HEK293 (cell line): Measurements from ENCODE around the gene PPP2CA.

Experiments
- GLIS1 ChIP-seq: fragments of 450-650 bp; formaldehyde crosslinking; IDR thresholded peaks from 2 replicates; pipeline ENCODE4 v1.5.1; 2016; ENCODE audit warnings: missing biosample characterization, missing genetic modification characterization
- MEIS1 ChIP-seq: sonication (generic); formaldehyde crosslinking; IDR thresholded peaks from 2 replicates; pipeline ENCODE4 v1.8.1; 2022; ENCODE audit warnings: missing genetic modification reagents, mild to moderate bottlenecking, borderline replicate concordance
- SCRT1 ChIP-seq: fragments of 450-650 bp; formaldehyde crosslinking; IDR thresholded peaks from 2 replicates; pipeline ENCODE4 v1.5.1; 2016; ENCODE audit warnings: missing biosample characterization, missing genetic modification characterization, borderline replicate concordance
- YY1 ChIP-seq: fragments of 450-650 bp; formaldehyde crosslinking; IDR thresholded peaks from 2 replicates; pipeline ENCODE4 v1.5.1; 2018; ENCODE audit warnings: missing biosample characterization, missing genetic modification characterization
- ZNF274 ChIP-seq, 2 experiments: fragments of 200-500 bp in 1 of 2; fragments of 450-650 bp in 1 of 2; sonication (Bioruptor generic) in 1 of 2; formaldehyde crosslinking in 1 of 2; IDR thresholded peaks; 2 replicates each; pipeline versions ENCODE4 v1.5.1 to v1.6.1; 2014 to 2016; ENCODE audit warnings: borderline replicate concordance in 1 of 2, inconsistent platforms in 1 of 2, low read length in 1 of 2, missing biosample characterization in 1 of 2, missing genetic modification characterization in 1 of 2
- ZNF549 ChIP-seq: fragments of 450-650 bp; IDR thresholded peaks from 2 replicates; pipeline ENCODE4 v1.5.1; 2018; ENCODE audit warnings: missing biosample characterization, missing genetic modification characterization, mild to moderate bottlenecking, inconsistent platforms, moderate library complexity
- ZNF629 ChIP-seq: fragments of 450-650 bp; formaldehyde crosslinking; IDR thresholded peaks from 2 replicates; pipeline ENCODE4 v1.5.1; 2017; ENCODE audit warnings: missing biosample characterization, missing genetic modification characterization
- TF ChIP-seq, protein P1 (sequence below): fragments of 450-650 bp; formaldehyde crosslinking; IDR thresholded peaks from 2 replicates; pipeline ENCODE4 v1.5.1; 2016; ENCODE audit warnings: missing biosample characterization, missing genetic modification characterization
- TF ChIP-seq, protein P2 (sequence below): fragments of 450-650 bp; formaldehyde crosslinking; IDR thresholded peaks from 2 replicates; pipeline ENCODE4 v1.5.1; 2016; ENCODE audit warnings: missing biosample characterization, missing genetic modification characterization
- TF ChIP-seq, protein P3 (sequence below): fragments of 450-650 bp; formaldehyde crosslinking; IDR thresholded peaks from 2 replicates; pipeline ENCODE4 v1.5.1; 2016; ENCODE audit warnings: missing biosample characterization, missing genetic modification characterization
- TF ChIP-seq, protein P4 (sequence below): fragments of 450-650 bp; formaldehyde crosslinking; IDR thresholded peaks from 2 replicates; pipeline ENCODE4 v1.5.1; 2016; ENCODE audit warnings: missing biosample characterization, missing genetic modification characterization
- TF ChIP-seq, protein P5 (sequence below): fragments of 450-650 bp; formaldehyde crosslinking; IDR thresholded peaks from 2 replicates; pipeline ENCODE4 v1.5.1; 2016; ENCODE audit warnings: missing biosample characterization, missing genetic modification characterization

DNA sequence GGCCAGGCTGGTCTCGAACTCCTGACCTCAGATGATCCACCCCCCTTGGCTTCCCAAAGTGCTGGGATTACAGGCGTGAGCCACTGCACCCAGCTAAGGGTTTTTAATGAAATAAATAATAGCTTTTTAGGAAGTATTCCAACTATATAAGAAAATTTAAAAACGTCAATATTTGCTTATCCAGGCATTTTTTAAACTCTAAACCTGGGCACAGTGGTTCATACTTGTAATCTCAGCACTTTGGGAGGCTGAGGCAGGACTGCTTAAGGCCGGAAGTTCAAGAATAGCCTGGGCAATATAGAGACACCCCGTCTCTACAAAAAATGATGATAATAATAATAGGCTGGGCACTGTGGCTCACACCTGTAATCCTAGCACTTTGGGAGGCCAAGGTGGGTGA is 63.3 kb downstream of the PPP2CA start:
- TF ChIP-seq, protein P1, sequence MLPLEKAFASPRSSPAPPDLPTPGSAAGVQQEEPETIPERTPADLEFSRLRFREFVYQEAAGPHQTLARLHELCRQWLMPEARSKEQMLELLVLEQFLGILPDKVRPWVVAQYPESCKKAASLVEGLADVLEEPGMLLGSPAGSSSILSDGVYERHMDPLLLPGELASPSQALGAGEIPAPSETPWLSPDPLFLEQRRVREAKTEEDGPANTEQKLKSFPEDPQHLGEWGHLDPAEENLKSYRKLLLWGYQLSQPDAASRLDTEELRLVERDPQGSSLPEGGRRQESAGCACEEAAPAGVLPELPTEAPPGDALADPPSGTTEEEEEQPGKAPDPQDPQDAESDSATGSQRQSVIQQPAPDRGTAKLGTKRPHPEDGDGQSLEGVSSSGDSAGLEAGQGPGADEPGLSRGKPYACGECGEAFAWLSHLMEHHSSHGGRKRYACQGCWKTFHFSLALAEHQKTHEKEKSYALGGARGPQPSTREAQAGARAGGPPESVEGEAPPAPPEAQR (tag by site-specific recombination), result no peak
- TF ChIP-seq, protein P2, sequence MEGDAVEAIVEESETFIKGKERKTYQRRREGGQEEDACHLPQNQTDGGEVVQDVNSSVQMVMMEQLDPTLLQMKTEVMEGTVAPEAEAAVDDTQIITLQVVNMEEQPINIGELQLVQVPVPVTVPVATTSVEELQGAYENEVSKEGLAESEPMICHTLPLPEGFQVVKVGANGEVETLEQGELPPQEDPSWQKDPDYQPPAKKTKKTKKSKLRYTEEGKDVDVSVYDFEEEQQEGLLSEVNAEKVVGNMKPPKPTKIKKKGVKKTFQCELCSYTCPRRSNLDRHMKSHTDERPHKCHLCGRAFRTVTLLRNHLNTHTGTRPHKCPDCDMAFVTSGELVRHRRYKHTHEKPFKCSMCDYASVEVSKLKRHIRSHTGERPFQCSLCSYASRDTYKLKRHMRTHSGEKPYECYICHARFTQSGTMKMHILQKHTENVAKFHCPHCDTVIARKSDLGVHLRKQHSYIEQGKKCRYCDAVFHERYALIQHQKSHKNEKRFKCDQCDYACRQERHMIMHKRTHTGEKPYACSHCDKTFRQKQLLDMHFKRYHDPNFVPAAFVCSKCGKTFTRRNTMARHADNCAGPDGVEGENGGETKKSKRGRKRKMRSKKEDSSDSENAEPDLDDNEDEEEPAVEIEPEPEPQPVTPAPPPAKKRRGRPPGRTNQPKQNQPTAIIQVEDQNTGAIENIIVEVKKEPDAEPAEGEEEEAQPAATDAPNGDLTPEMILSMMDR (tag by site-specific recombination), result no peak
- TF ChIP-seq ZNF274 (IDR thresholded peaks at IDR 0.05; ENCODE audit: low read length) (no peak), ZNF274 (tag by site-specific recombination; IDR thresholded peaks at IDR 0.05; ENCODE audit: borderline replicate concordance) (no peak), GLIS1 (tag by site-specific recombination) (no peak), MEIS1 (CRISPR knock-in tag) (no peak), ZNF549 (tag by site-specific recombination) (no peak), SCRT1 (no peak), ZNF629 (tag by site-specific recombination) (no peak), YY1 (tag by site-specific recombination) (no peak)
- TF ChIP-seq, protein P3, sequence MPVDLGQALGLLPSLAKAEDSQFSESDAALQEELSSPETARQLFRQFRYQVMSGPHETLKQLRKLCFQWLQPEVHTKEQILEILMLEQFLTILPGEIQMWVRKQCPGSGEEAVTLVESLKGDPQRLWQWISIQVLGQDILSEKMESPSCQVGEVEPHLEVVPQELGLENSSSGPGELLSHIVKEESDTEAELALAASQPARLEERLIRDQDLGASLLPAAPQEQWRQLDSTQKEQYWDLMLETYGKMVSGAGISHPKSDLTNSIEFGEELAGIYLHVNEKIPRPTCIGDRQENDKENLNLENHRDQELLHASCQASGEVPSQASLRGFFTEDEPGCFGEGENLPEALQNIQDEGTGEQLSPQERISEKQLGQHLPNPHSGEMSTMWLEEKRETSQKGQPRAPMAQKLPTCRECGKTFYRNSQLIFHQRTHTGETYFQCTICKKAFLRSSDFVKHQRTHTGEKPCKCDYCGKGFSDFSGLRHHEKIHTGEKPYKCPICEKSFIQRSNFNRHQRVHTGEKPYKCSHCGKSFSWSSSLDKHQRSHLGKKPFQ (tag by site-specific recombination), result no peak
- TF ChIP-seq, protein P4, sequence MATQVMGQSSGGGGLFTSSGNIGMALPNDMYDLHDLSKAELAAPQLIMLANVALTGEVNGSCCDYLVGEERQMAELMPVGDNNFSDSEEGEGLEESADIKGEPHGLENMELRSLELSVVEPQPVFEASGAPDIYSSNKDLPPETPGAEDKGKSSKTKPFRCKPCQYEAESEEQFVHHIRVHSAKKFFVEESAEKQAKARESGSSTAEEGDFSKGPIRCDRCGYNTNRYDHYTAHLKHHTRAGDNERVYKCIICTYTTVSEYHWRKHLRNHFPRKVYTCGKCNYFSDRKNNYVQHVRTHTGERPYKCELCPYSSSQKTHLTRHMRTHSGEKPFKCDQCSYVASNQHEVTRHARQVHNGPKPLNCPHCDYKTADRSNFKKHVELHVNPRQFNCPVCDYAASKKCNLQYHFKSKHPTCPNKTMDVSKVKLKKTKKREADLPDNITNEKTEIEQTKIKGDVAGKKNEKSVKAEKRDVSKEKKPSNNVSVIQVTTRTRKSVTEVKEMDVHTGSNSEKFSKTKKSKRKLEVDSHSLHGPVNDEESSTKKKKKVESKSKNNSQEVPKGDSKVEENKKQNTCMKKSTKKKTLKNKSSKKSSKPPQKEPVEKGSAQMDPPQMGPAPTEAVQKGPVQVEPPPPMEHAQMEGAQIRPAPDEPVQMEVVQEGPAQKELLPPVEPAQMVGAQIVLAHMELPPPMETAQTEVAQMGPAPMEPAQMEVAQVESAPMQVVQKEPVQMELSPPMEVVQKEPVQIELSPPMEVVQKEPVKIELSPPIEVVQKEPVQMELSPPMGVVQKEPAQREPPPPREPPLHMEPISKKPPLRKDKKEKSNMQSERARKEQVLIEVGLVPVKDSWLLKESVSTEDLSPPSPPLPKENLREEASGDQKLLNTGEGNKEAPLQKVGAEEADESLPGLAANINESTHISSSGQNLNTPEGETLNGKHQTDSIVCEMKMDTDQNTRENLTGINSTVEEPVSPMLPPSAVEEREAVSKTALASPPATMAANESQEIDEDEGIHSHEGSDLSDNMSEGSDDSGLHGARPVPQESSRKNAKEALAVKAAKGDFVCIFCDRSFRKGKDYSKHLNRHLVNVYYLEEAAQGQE (tag by site-specific recombination), result no peak
- TF ChIP-seq, protein P5, sequence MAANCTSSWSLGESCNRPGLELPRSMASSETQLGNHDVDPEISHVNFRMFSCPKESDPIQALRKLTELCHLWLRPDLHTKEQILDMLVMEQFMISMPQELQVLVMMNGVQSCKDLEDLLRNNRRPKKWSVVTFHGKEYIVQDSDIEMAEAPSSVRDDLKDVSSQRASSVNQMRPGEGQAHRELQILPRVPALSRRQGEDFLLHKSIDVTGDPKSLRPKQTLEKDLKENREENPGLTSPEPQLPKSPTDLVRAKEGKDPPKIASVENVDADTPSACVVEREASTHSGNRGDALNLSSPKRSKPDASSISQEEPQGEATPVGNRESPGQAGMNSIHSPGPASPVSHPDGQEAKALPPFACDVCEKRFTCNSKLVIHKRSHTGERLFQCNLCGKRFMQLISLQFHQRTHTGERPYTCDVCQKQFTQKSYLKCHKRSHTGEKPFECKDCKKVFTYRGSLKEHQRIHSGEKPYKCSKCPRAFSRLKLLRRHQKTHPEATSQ, result no peak
